ENCODE results near the gene KCP. TPM values are rescaled to one million over a fixed set of nuclear protein-coding genes. Genes with fewer than 3 reads are reported as not detected.

KCP gene
- total RNA-seq, 4 donors from 2014 or later = 0.18 to 3.5 TPM; not detected in 2

DNA sequence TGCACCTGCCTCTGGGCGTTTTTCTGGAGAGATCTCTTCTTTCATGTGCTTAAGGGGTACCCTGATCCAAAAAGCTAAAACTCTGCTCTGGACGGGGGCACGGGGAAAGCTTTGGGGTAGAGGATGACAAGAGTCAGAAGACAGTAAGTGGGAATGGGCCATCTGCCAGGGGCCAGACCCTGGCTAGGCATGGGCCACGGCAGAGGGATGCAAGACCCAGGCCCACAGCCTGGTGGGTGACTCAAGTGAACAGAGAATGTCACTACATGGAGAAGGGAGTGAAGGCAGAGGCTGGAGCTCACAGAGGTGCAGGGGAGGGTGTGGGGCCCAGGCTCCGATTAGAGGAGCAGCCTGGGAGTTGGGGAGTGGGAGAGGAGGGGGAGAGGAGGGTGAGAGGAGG is 65.0 kb downstream of the KCP start:
- intact Hi-C loops (cut with DNase I; ENCODE audit: low total_unique reads) = no loop called here
- Histone ChIP-seq H3K9me3 (no peaks in the 10 kb centered on the region), H3K4me3 (no peak overlapping the region), H3K4me1 (no peaks in the 10 kb centered on the region), H3K27me3 (no peaks in the 10 kb centered on the region), H3K27ac (no peak overlapping the region), H3K36me3 (no peaks in the 10 kb centered on the region)
- TF ChIP-seq POLR2A (IDR thresholded peaks at IDR 0.05) = no peak
- TF ChIP-seq, protein P1, sequence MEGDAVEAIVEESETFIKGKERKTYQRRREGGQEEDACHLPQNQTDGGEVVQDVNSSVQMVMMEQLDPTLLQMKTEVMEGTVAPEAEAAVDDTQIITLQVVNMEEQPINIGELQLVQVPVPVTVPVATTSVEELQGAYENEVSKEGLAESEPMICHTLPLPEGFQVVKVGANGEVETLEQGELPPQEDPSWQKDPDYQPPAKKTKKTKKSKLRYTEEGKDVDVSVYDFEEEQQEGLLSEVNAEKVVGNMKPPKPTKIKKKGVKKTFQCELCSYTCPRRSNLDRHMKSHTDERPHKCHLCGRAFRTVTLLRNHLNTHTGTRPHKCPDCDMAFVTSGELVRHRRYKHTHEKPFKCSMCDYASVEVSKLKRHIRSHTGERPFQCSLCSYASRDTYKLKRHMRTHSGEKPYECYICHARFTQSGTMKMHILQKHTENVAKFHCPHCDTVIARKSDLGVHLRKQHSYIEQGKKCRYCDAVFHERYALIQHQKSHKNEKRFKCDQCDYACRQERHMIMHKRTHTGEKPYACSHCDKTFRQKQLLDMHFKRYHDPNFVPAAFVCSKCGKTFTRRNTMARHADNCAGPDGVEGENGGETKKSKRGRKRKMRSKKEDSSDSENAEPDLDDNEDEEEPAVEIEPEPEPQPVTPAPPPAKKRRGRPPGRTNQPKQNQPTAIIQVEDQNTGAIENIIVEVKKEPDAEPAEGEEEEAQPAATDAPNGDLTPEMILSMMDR (IDR thresholded peaks at IDR 0.05) = no peak
- no peak for DNase-seq

DNA sequence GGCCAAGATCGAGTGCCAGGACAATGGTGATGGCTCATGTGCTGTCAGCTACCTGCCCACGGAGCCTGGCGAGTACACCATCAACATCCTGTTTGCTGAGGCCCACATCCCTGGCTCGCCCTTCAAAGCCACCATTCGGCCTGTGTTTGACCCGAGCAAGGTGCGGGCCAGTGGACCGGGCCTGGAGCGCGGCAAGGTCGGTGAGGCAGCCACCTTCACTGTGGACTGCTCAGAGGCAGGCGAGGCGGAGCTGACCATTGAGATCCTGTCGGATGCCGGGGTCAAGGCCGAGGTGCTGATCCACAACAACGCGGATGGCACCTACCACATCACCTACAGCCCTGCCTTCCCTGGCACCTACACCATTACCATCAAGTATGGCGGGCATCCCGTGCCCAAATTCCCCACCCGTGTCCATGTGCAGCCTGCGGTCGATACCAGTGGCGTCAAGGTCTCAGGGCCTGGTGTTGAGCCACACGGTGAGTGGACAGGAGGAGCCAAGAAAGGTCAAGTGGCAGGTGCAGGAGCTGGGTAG is 65.7 kb downstream of the KCP start:
- DNase-seq = no peak
- TF ChIP-seq, protein P1 (IDR thresholded peaks at IDR 0.05) = no peak
- no peak for TF ChIP-seq POLR2A (IDR thresholded peaks at IDR 0.05)
- intact Hi-C loops (cut with DNase I; ENCODE audit: low total_unique reads) = no loop called here
- H3K4me3 ChIP-seq = no peak overlapping the region
- no peaks in the 10 kb centered on the region for H3K4me1 ChIP-seq
- H3K27ac ChIP-seq = no peak overlapping the region
- no peaks in the 10 kb centered on the region for H3K36me3 ChIP-seq
- H3K27me3 ChIP-seq = no peaks in the 10 kb centered on the region
- no peaks in the 10 kb centered on the region for H3K9me3 ChIP-seq

DNA sequence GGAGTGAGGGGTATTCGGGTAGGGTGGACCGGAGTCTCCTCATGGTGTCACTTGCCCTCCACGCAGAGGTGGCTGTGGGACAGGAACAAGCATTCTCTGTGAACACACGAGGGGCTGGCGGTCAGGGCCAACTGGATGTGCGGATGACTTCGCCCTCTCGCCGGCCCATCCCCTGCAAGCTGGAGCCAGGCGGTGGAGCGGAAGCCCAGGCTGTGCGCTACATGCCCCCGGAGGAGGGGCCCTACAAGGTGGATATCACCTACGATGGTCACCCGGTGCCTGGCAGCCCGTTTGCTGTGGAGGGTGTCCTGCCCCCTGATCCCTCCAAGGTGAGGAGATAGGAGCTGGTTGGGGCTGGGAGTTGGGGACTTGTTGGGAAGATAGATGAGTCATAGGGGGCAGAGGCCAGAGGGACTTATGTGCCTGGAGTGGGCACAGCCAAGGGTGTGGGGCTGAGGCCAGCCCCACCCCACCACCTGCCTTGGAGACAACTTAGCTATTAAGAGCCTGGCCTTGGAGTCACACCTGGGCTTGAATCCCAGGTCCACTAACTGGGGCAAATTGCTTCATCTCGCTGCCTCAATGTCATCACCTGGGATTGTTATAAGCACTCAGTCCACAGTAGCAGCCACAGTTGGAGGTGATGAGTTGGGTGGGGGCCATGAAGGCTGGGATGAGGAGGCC is 66.4 kb downstream of the KCP start:
- intact Hi-C loops (cut with DNase I; ENCODE audit: low total_unique reads) = no loop called here
- Histone ChIP-seq H3K4me3 (no peak overlapping the region), H3K27ac (no peak overlapping the region), H3K36me3 (no peaks in the 10 kb centered on the region), H3K9me3 (no peaks in the 10 kb centered on the region), H3K27me3 (no peaks in the 10 kb centered on the region), H3K4me1 (no peaks in the 10 kb centered on the region)
- DNase-seq = no peak
- TF ChIP-seq, protein P1 (IDR thresholded peaks at IDR 0.05) = no peak
- TF ChIP-seq POLR2A (IDR thresholded peaks at IDR 0.05) = no peak

DNA sequence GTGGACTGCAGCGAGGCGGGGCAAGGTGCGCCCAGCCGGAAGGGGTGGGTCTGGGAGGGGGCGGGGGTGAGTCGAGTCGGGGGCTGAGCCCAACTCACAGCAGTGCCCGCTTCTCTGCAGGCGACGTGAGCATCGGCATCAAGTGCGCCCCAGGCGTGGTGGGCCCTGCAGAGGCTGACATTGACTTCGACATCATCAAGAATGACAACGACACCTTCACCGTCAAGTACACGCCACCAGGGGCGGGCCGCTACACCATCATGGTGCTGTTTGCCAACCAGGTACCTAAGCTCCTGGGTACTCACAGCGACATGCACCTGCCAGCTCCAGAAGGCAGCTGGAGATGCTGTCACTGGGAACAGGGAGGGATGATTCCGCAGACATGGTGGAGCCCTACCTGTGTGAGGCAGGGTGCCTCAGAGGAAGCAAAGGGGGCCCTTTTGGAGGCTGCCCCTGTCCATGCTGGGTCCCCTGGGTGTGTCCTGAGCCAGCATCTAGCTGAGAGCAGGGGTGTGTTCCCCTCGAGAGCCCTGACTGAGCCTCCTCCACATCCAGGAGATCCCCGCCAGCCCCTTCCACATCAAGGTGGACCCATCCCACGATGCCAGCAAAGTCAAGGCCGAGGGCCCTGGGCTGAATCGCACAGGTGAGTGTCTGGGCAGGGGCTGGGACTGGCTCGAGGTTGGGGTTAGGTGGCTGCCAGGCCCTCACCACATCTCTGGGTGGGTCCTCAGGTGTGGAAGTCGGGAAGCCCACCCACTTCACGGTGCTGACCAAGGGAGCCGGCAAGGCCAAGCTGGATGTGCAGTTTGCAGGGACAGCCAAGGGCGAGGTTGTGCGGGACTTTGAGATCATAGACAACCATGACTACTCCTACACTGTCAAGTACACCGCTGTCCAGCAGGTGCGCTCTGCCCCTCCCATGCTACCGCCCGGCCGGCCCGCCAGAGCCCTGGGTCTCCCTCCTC is 67.6 kb downstream of the KCP start:
- H3K4me1 ChIP-seq = no peaks in the 10 kb centered on the region
- no peak overlapping the region for H3K4me3 ChIP-seq
- DNase-seq = no peak
- H3K27me3 ChIP-seq = no peaks in the 10 kb centered on the region
- no peaks in the 10 kb centered on the region for H3K36me3 ChIP-seq
- TF ChIP-seq POLR2A (IDR thresholded peaks at IDR 0.05) = no peak
- TF ChIP-seq, protein P1 (IDR thresholded peaks at IDR 0.05) = no peak
- H3K9me3 ChIP-seq = no peaks in the 10 kb centered on the region
- intact Hi-C loops (cut with DNase I; ENCODE audit: low total_unique reads) = no loop called here
- H3K27ac ChIP-seq = no peak overlapping the region

Measured in uterus (tissue), 4 donors.